ENCODE measurements around the gene NDC1.

GRCh38 chr1:53719469-53719868 lies 118.6 kb downstream of the NDC1 start:
- no peak for TF ChIP-seq CTCF (IDR thresholded peaks at IDR 0.05; ENCODE audit: low read length)
- no peak for TF ChIP-seq EZH2 (optimal IDR thresholded peaks at IDR 0.05; ENCODE audit: low read depth, low read length)
- TF ChIP-seq EZH2phosphoT487 (IDR thresholded peaks at IDR 0.05; ENCODE audit: low read length), result no peak
